NCI-H2107 treated with DMSO at 0.1 percent for 48 hours (cell line): ENCODE measurements around the gene PNPO.

Experiments
- DNase-seq: peaks from one replicate; lab custom pipeline; 2025; ENCODE audit not compliant: unreplicated experiment; lab: John Stamatoyannopoulos, UW

PNPO gene

DNA sequence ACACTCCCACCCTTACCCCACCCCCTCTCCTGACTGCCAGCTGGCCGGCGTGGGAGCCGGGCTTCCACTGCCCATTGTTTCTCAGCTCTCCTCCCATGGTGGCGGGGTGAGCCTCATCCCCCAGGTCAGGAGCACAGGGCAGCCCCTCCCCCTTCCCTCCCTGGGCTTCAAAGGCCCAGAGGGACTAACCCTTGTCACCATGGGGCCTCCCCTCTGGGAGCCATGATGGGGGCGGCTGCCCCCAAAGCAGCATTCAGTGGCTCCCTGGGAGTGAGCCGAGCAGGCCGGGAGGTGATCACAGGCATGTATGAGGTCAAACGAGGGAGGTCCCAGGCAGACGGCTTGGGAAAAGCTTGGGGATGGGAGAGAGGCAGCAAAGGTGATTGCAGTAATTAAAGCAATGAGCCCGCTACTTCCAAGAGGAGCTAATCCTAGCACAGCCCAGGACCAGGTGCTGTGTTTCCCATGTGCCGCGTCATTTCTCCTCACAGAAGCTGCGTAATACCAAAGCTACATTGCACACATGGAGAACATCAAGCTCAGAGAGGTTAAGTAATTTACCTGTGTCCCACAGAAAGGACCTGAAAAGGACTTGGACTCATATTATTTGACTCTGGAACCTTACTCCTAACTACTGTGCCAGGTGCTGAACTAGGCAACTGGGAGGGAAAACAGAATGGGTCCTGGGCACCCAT is 54.0 kb downstream of the PNPO start:
- no peak for DNase-seq

DNA sequence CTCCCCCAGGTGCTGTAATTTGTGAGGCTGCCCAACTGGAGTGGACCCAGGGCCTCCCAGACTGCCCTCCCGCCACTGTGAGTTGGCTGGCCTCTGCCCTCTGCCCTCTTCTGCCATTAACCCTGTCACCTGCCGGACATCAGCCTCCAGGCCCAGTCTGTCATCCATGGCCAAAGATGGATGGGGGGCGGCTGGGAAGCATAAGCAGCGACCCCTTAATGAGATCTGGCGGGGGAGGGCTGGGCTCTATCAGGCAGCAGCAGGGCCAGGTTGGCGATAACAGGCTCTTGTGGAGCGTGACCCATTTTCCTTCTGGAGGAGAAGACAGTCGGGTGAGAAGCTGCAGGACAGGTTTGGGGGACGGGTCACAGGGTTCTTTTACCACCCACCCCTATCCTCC is 54.8 kb downstream of the PNPO start:
- DNase-seq, result no peak

DNA sequence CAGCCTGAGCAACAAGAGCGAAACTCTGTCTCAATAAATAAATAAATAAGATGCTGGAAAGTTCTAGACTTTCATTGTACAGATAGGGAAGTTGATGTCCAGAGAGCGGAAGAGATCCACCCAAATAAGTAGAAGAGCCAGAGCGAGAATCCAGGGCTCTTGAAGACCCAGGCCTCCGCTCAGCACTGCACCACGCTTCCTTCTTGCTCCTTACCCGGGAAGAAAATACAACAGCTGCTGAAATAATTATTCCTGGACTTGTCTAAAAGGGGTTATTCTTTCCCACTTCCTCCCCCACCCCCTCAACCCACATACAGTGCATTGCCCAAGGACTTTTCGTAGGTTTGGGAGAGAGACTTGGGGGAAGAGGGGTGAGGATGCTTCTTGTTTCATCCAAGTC is 56.2 kb downstream of the PNPO start:
- no peak for DNase-seq

DNA sequence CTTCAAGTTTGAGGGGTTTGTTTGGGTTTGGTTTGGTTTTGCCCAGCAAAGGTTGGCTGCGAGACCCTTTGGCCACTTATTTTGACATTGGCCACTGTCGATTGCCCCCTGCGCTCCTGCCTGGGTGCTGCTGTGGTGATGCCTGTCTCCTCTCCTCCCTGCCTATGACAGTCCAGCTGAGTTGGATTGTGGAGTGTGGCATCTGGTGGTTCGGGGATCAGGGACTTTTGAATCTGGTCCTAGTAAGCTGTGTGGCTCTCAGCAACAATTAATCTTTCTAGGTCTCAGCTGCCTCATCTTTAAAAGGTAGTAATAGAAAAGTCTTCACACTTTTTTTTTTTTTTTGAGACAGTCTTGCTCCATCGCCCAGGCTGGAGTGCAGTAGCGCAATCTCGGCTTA is 56.7 kb downstream of the PNPO start:
- DNase-seq, result no peak
